Heart left ventricle (tissue), 16 donors: ENCODE data around the gene MYBPH. TPM values are rescaled to one million over a fixed set of nuclear protein-coding genes. Genes with fewer than 3 reads are reported as not detected.

ENCODE experiments used
- ATAC-seq, 4 donors: fragments of 200-7000 bp; cut with Tn5 transposase; one replicate each; pipeline ENCODE4 v1.9.1; 2020 to 2022; ENCODE audit warnings: moderate library complexity in 4 of 4, mild to moderate bottlenecking in 3 of 4, moderate number of reproducible peaks in 1 of 4
- DNase-seq, 5 donors: peaks; one replicate each; pipeline ENCODE4 v3.0.0-alpha.2; 2020
- H3K27ac ChIP-seq, 12 donors: fragments of 200-600 bp; sonication (generic) in 4 of 12; one replicate each; pipeline versions ENCODE4 v1.5.0 to v1.8.0; 2016 to 2022; ENCODE audit warnings: mild to moderate bottlenecking in 2 of 12
- H3K27me3 ChIP-seq, 9 donors: fragments of 200-600 bp; sonication (generic) in 2 of 9; one replicate each; pipeline versions ENCODE4 v1.5.1 to v1.8.0; 2016 to 2022; ENCODE audit warnings: mild to moderate bottlenecking in 3 of 9
- H3K36me3 ChIP-seq, 9 donors: fragments of 200-600 bp; sonication (generic) in 2 of 9; one replicate each; pipeline versions ENCODE4 v1.5.0 to v1.8.0; 2018 to 2022; ENCODE audit warnings: mild to moderate bottlenecking in 2 of 9
- H3K4me1 ChIP-seq, 12 donors: fragments of 200-600 bp; sonication (generic) in 4 of 12; one replicate each; pipeline versions ENCODE4 v1.5.0 to v1.8.0; 2016 to 2022; ENCODE audit warnings: mild to moderate bottlenecking in 3 of 12
- H3K4me3 ChIP-seq, 12 donors: fragments of 200-600 bp; sonication (generic) in 4 of 12; one replicate each; pipeline versions ENCODE4 v1.5.0 to v1.8.0; 2017 to 2022; ENCODE audit warnings: mild to moderate bottlenecking in 9 of 12, moderate library complexity in 4 of 12
- H3K9me3 ChIP-seq, 12 donors: fragments of 200-600 bp; sonication (generic) in 4 of 12; one replicate each; pipeline versions ENCODE4 v1.5.0 to v1.8.0; 2016 to 2022; ENCODE audit warnings: mild to moderate bottlenecking in 1 of 12
- CTCF ChIP-seq, 12 donors: fragments of 200-600 bp; sonication (generic) in 4 of 12; IDR thresholded peaks; one replicate each; pipeline versions ENCODE4 v1.5.0 to v1.8.0; 2018 to 2022; ENCODE audit warnings: antibody characterized with exemption in 12 of 12, mild to moderate bottlenecking in 5 of 12
- POLR2A ChIP-seq, 2 donors: fragments of 450-650 bp; IDR thresholded peaks; one replicate each; pipeline ENCODE4 v1.6.1; 2017; ENCODE audit warnings: antibody characterized with exemption in 2 of 2, mild to moderate bottlenecking in 2 of 2, moderate library complexity in 2 of 2
- WGBS, 4 donors: extraction: QIAGEN DNeasy Blood & Tissue Kit in 2 of 4; methylation state at CpG; one replicate each; pipeline versions ENCODE4 v1.1.5 to v1.1.7; 2013 to 2018; 5-methylcytosine and 5-hydroxymethylcytosine counted together
- intact Hi-C, 10 donors: fragments of 100-400 bp; cut with DNase I; formaldehyde crosslinking; loops; one replicate each; pipeline versions ENCODE4 v1.11.1 to v1.14.2; 2022
- polyA plus RNA-seq, 2 donors: library from polyadenylated mRNA; stranded (reverse); fragments of 200-250 nt; gene quantifications; one replicate each; pipeline ENCODE4 v1.2.3, GENCODE V29; 2013
- total RNA-seq, 9 donors: library from RNA; depleted of rRNA in 2 of 9; stranded (reverse); fragments of >200 nt in 2 of 9; fragmentation: NEBNext Ultra II Directional in 3 of 9; extraction: Animal tissue kit (Norgen Biotek cat#: 25700) in 3 of 9; gene quantifications; one replicate each; pipeline versions ENCODE4 v1.1.0 to v1.2.4, GENCODE V29; 2016 to 2023
- donor health status: ischemic (EF 13 %, LVEDD 7.1; RV severe dilation, severe dysfunction).
- donor health status: healthy with polysubstance abuse.
- donor health status: DM: no; HTN: yes; CAD: no.
- donor health status: DM: no; HTN: no; CAD: no.
- donor health status: ischemic (EF 25% LVEDD 6.9; RV normal size, moderate dysfunction).
- donor health status: ischemic (EF 25% LVEDD 5.7; RV mildly dilated, moderate dysfunction).
- donor health status: healthy.
- donor health status: DM: yes; HTN: yes; CAD: no.
- donor health status: ischemic (EF 35%, LVEDD 5.7; RV mildly dilated, moderate dysfunction).
- donor health status: nonischemic (EF 11% LVEDD 7.7; RV severe dilation, severe dysfunction).
- donor health status: DM: yes; HTN: yes; CAD: no.
- donor health status: PGD.
- donor health status: ischemic (EF 29% LVEDD 5.4; RV normal size, mild dysfunction).
- donor health status: nonischemic (EF 23%, LVEDD 6.1; RV moderate dilation, normal function).

Gene MYBPH
- total and polyA plus RNA-seq, 11 donors = 0.32 TPM; not detected in 10

GRCh38 chr1:203180611-203181330, 5.1 kb upstream of the MYBPH start:
- no peak overlapping the region for H3K27ac ChIP-seq
- intact Hi-C loops = no loop called here
- 84 to 91% (median 87%) methylated on average over 11 of the region's 11 CpGs for WGBS, 4 donors
- H3K9me3 ChIP-seq = no peaks in the 10 kb centered on the region
- DNase-seq (no peak), ATAC-seq (no peak)
- H3K4me1 ChIP-seq = peaks cover 0 to 14% (median 0%) of the 10 kb centered on the region in 12 donors
- H3K4me3 ChIP-seq = no peak overlapping the region
- H3K36me3 ChIP-seq = no peaks in the 10 kb centered on the region
- H3K27me3 ChIP-seq = no peaks in the 10 kb centered on the region
- TF ChIP-seq POLR2A (IDR thresholded peaks at IDR 0.05) (no peak), CTCF (IDR thresholded peaks at IDR 0.05) (no peak)

GRCh38 chr1:203179667-203180005, 4.0 kb upstream of the MYBPH start:
- 86 to 89% (median 88%) methylated on average over 9 to 10 of the region's 10 CpGs for WGBS, 4 donors
- no peaks in the 10 kb centered on the region for H3K36me3 ChIP-seq
- ATAC-seq (no peak), DNase-seq (no peak)
- TF ChIP-seq POLR2A (IDR thresholded peaks at IDR 0.05) = no peak
- TF ChIP-seq CTCF (IDR thresholded peaks at IDR 0.05) = no peak
- H3K4me1 ChIP-seq = peaks cover 0 to 19% (median 0%) of the 10 kb centered on the region in 12 donors
- no peak overlapping the region for H3K4me3 ChIP-seq
- intact Hi-C loops = no loop called here
- no peak overlapping the region for H3K27ac ChIP-seq
- H3K9me3 ChIP-seq = no peaks in the 10 kb centered on the region
- H3K27me3 ChIP-seq = no peaks in the 10 kb centered on the region

- Histone ChIP-seq H3K36me3 (no peaks in the 10 kb centered on the region), H3K27me3 (no peaks in the 10 kb centered on the region), H3K27ac (no peak overlapping the region), H3K4me3 (no peak overlapping the region), H3K9me3 (no peaks in the 10 kb centered on the region), H3K4me1 (peaks cover 0 to 19% (median 0%) of the 10 kb centered on the region in 12 donors)
- intact Hi-C loops = no loop called here
- 92 to 94% (median 93%) methylated on average over 13 to 14 of the region's 14 CpGs for WGBS, 4 donors
- ATAC-seq = no peak
- DNase-seq = peak in 1 of 5 donors; percentile 58
- TF ChIP-seq CTCF (IDR thresholded peaks at IDR 0.05) (no peak), POLR2A (IDR thresholded peaks at IDR 0.05) (no peak)
Measured at GRCh38 chr1:203178821-203179666, 3.4 kb upstream of the MYBPH start.

GRCh38 chr1:203178083-203178482, 2.5 kb upstream of the MYBPH start:
- DNase-seq (peak in 1 of 5 donors; percentile 15), ATAC-seq (no peak)
- Histone ChIP-seq H3K27me3 (no peaks in the 10 kb centered on the region), H3K27ac (no peak overlapping the region), H3K9me3 (no peaks in the 10 kb centered on the region), H3K4me1 (peaks cover 0 to 19% (median 0%) of the 10 kb centered on the region in 12 donors), H3K4me3 (no peak overlapping the region), H3K36me3 (no peaks in the 10 kb centered on the region)
- TF ChIP-seq CTCF (IDR thresholded peaks at IDR 0.05) (no peak), POLR2A (IDR thresholded peaks at IDR 0.05) (no peak)
- intact Hi-C loops = no loop called here
- 70 to 91% (median 77%) methylated on average over 5 of the region's 5 CpGs for WGBS, 4 donors
